Kidney (tissue), 14 donors: ENCODE measurements around the gene SPAM1. TPM values are rescaled to one million over a fixed set of nuclear protein-coding genes. Genes with fewer than 3 reads are reported as not detected.

ENCODE experiments used
- DNase-seq, 5 donors: peaks; one replicate each; pipeline ENCODE4 v3.0.0-alpha.2; 2013 to 2020
- FAIRE-seq: peaks from 2 replicates; lab custom pipeline; 2012; peaks lifted over from hg19 to GRCh38; lab: Jason Lieb, UNC
- H3K27ac ChIP-seq, 2 donors: one replicate each; pipeline ENCODE4 v1.7.0; 2013; ENCODE audit warnings: low read depth in 2 of 2, low read length in 2 of 2, inconsistent platforms in 1 of 2
- H3K27me3 ChIP-seq: one replicate; pipeline ENCODE4 v1.7.1; 2013; ENCODE audit warnings: low read length, inconsistent platforms; ENCODE audit not compliant: control insufficient read depth, insufficient read depth
- H3K36me3 ChIP-seq, 3 donors: one replicate each; pipeline versions ENCODE4 v1.7.0 to v1.7.1; 2013; ENCODE audit warnings: low read length in 3 of 3, control low read depth in 1 of 3, inconsistent platforms in 1 of 3; ENCODE audit not compliant: insufficient read depth in 3 of 3, control insufficient read depth in 2 of 3
- H3K4me1 ChIP-seq, 3 donors: one replicate each; pipeline versions ENCODE4 v1.7.0 to v1.7.1; 2013; ENCODE audit warnings: low read length in 3 of 3, inconsistent platforms in 1 of 3, low read depth in 1 of 3; ENCODE audit not compliant: control insufficient read depth in 2 of 3, insufficient read depth in 2 of 3
- H3K4me3 ChIP-seq, 3 donors: one replicate each; pipeline versions ENCODE4 v1.7.0 to v1.8.1; 2013; ENCODE audit warnings: low read length in 3 of 3, control low read depth in 1 of 3, inconsistent platforms in 1 of 3
- H3K9ac ChIP-seq, 3 donors: one replicate each; pipeline versions ENCODE4 v1.7.0 to v1.7.1; 2013; ENCODE audit warnings: low read length in 3 of 3, control low read depth in 1 of 3, inconsistent platforms in 1 of 3
- H3K9me3 ChIP-seq, 3 donors: one replicate each; pipeline versions ENCODE4 v1.7.0 to v1.7.1; 2013; ENCODE audit warnings: low read length in 3 of 3, control low read depth in 1 of 3, inconsistent platforms in 1 of 3; ENCODE audit not compliant: control insufficient read depth in 2 of 3, insufficient read depth in 1 of 3
- intact Hi-C: fragments of 100-400 bp; cut with DNase I; formaldehyde crosslinking; loops from one replicate; pipeline ENCODE4 v1.11.1; 2022
- polyA plus RNA-seq: library from polyadenylated mRNA; stranded (reverse); fragments of 350-450 nt; fragmentation: Illumina TruSeq; extraction: RNeasy Lipid Tissue Mini Kit (QIAGEN cat#74804); gene quantifications from one replicate; pipeline ENCODE4 v1.2.3, GENCODE V29; 2014; ENCODE audit warnings: low read depth, low replicate concordance; ENCODE audit not compliant: insufficient read depth
- total RNA-seq: library from RNA; stranded (reverse); fragmentation: NEBNext Ultra II Directional; extraction: Animal tissue kit (Norgen Biotek cat#: 25700); gene quantifications from one replicate; pipeline ENCODE4 v1.2.1, GENCODE V29; 2021
- TF ChIP-seq, protein P1 (sequence below): IDR thresholded peaks from 3 replicates; pipeline ENCODE4 v1.5.1; 2012; ENCODE audit warnings: mild to moderate bottlenecking, moderate library complexity, borderline replicate concordance; ENCODE audit not compliant: insufficient read depth; ENCODE audit errors: extremely low read depth
- donor health status: control.
- donor health status: control.
- donor health status: control.
- donor health status: control.
- donor health status: control.
- donor health status: DM: yes; HTN: yes; CAD: no.
- donor health status: Normal renal cell carcinoma (clear cell type).

Gene SPAM1
- total and polyA plus RNA-seq, 2 donors from 2014 or later = not detected

DNA sequence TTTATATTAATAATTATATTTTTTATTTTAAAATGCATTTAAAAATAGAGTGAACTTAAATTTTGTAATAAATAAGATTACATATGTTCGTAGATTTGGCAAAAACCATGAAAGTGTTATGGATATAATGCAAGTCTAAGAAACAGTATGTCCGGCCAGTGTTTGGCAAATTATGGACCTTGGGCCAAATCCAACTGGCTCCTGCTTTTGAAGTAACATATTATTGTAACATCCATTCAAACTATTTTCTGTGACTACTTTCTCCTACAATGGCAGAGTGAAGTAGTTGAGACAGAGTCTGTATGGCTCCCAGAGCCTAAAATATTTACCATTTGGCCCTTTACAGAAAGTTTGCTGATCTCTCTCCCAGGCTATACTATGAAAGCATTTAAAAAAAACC is 69.0 kb downstream of the SPAM1 start:
- TF ChIP-seq, protein P1, sequence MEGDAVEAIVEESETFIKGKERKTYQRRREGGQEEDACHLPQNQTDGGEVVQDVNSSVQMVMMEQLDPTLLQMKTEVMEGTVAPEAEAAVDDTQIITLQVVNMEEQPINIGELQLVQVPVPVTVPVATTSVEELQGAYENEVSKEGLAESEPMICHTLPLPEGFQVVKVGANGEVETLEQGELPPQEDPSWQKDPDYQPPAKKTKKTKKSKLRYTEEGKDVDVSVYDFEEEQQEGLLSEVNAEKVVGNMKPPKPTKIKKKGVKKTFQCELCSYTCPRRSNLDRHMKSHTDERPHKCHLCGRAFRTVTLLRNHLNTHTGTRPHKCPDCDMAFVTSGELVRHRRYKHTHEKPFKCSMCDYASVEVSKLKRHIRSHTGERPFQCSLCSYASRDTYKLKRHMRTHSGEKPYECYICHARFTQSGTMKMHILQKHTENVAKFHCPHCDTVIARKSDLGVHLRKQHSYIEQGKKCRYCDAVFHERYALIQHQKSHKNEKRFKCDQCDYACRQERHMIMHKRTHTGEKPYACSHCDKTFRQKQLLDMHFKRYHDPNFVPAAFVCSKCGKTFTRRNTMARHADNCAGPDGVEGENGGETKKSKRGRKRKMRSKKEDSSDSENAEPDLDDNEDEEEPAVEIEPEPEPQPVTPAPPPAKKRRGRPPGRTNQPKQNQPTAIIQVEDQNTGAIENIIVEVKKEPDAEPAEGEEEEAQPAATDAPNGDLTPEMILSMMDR = no peak
- DNase-seq (no peak), FAIRE-seq (no peak)
- H3K27me3 ChIP-seq = no peaks in the 10 kb centered on the region
- no peaks in the 10 kb centered on the region for H3K36me3 ChIP-seq
- no peaks in the 10 kb centered on the region for H3K9me3 ChIP-seq
- no peak overlapping the region for H3K9ac ChIP-seq
- no peak overlapping the region for H3K27ac ChIP-seq
- H3K4me3 ChIP-seq = no peak overlapping the region
- no peaks in the 10 kb centered on the region for H3K4me1 ChIP-seq
- intact Hi-C loops = no loop called here

DNA sequence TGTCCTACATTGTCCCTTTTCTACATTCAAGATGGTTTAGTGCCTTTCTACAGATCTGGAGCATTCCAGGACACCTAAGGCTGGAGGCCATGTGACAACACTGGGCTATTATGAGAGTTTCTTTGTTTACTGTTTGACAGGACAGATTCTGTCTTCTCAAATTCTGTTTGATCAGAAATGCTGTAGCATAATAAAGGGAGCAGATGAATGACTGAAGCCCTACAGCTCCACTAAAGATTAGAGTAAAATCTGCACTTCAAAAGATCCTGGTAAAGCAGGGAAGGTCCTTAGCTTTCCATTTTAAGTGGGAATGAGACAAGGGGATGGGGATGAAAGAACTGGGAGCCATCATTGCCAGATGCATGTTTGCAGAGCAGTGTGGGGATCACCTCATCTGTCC is 69.4 kb downstream of the SPAM1 start:
- no peak for FAIRE-seq
- intact Hi-C loops = no loop called here

DNA sequence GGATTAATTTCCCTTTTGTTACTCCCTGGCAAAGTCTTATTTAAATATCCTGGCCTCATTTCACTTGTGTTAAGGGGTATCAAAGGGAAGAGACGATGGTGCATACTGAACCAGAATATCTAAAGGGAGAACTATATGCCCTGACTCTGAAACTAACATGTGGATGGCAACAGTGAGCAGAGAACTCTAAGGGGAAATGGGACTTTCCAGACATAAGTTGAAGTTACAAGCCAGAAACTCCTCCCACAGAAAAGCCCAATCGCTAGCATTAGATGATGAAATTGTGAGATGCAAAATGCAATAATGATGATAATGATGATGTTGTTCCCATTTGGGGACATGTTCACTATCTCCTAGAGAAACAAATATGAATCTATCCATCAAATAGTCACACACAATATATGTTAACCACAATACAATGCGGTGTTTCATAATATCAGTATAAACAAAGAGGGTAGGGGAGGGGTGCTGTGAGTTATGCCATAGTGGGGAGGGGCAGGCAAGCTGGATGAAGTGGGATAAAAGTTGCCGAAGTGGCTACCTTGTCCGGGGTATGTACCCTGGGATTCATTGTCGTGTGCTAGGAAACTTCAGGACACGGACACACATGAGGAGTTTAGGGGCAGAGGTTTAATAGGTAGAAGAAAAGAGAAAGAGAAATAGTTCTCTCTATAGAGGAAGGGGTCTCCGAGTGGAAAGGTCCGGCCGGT is 70.7 kb downstream of the SPAM1 start:
- Histone ChIP-seq H3K9ac (no peak overlapping the region), H3K36me3 (no peaks in the 10 kb centered on the region), H3K4me1 (no peaks in the 10 kb centered on the region), H3K4me3 (no peak overlapping the region), H3K27me3 (no peaks in the 10 kb centered on the region), H3K9me3 (no peaks in the 10 kb centered on the region), H3K27ac (no peak overlapping the region)
- FAIRE-seq = no peak
- no peak for DNase-seq
- intact Hi-C loops = no loop called here
- TF ChIP-seq, protein P1 = no peak

More for the DNA sequence above, 69.4 kb downstream of the SPAM1 start:
- Histone ChIP-seq H3K9me3 (no peaks in the 10 kb centered on the region), H3K4me1 (no peaks in the 10 kb centered on the region), H3K9ac (no peak overlapping the region), H3K36me3 (no peaks in the 10 kb centered on the region), H3K4me3 (no peak overlapping the region), H3K27ac (no peak overlapping the region), H3K27me3 (no peaks in the 10 kb centered on the region)
- TF ChIP-seq, protein P1 = no peak
- no peak for DNase-seq

DNA sequence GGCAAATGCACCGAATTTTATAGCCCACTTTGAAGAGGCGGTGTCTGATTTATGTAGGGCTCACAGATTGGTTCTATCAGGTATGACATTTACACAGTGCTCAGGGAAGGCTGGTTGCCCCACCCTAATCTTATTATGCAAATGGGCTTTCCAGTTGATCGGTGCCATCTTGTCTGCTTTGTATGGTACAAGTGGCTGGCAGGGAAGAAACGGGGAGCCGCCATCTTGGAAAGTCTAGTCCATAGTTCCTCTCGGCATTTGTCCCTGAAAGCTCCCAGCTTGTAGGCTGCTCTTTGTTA is 71.2 kb downstream of the SPAM1 start:
- no peak overlapping the region for H3K27ac ChIP-seq
- FAIRE-seq (no peak), DNase-seq (no peak)
- TF ChIP-seq, protein P1 = no peak
- no peak overlapping the region for H3K9ac ChIP-seq
- H3K4me3 ChIP-seq = no peak overlapping the region
- no peaks in the 10 kb centered on the region for H3K27me3 ChIP-seq
- no peaks in the 10 kb centered on the region for H3K4me1 ChIP-seq
- H3K9me3 ChIP-seq = peaks cover 0 to 1% (median 0%) of the 10 kb centered on the region in 3 donors
- no peaks in the 10 kb centered on the region for H3K36me3 ChIP-seq
- intact Hi-C loops = no loop called here
